ENCODE results near the gene NHSL2.

GRCh38 chrX:72041871-72042851 is 131.5 kb downstream of the NHSL2 start:
- TF ChIP-seq CTCF (conservative IDR thresholded peaks at IDR 0.05 in 1 of 2, IDR thresholded peaks at IDR 0.05 in 1 of 2; ENCODE audit: extremely low read depth in 1 of 2, insufficient read depth in 1 of 2, low read depth in 1 of 2, low read length in 2 of 2) (no peak), EZH2 (IDR thresholded peaks at IDR 0.05; ENCODE audit: borderline replicate concordance, low read length) (no peak)
